HEK293 (cell line): ENCODE results near the gene CRACR2A.

Experiments used
- CTCF ChIA-PET: fragments of 350-600 bp; formaldehyde crosslinking; extraction: SDS; loops from one replicate; lab custom pipeline; 2021; ENCODE audit warnings: antibody characterized with exemption; lab: Yijun Ruan, JAX
- POLR2A ChIA-PET: fragments of 300-600 bp; formaldehyde crosslinking; extraction: SDS; loops from one replicate; lab custom pipeline; 2020; ENCODE audit warnings: antibody characterized with exemption, inconsistent platforms; lab: Yijun Ruan, JAX
- H3K27ac ChIP-seq: fragments of 200-500 bp; sonication (Bioruptor generic); 2 replicates; pipeline ENCODE4 v1.5.1; 2014; ENCODE audit warnings: low read depth, low read length, control low read depth, inconsistent platforms; ENCODE audit errors: extremely low read depth
- H3K36me3 ChIP-seq, 2 experiments: fragments of 200-500 bp in 1 of 2; sonication (Bioruptor generic) in 1 of 2; 1 replicate in 1 of 2; 2 replicates in 1 of 2; pipeline ENCODE4 v1.5.1; 2014 to 2017; ENCODE audit warnings: inconsistent platforms in 2 of 2, low read length in 2 of 2; ENCODE audit not compliant: control insufficient read depth in 2 of 2, insufficient read depth in 1 of 2
- H3K4me1 ChIP-seq: fragments of 200-500 bp; sonication (Bioruptor generic); 2 replicates; pipeline ENCODE4 v1.5.1; 2014; ENCODE audit warnings: mild to moderate bottlenecking, low read length, inconsistent platforms; ENCODE audit not compliant: control insufficient read depth, insufficient read depth
- H3K4me3 ChIP-seq: 2 replicates; pipeline ENCODE4 v1.5.1; 2011; ENCODE audit warnings: low read depth, mild to moderate bottlenecking, control low read depth, low read length, moderate library complexity
- H3K9me3 ChIP-seq: fragments of 200-500 bp; sonication (Bioruptor generic); 2 replicates; pipeline ENCODE4 v1.5.1; 2014; ENCODE audit warnings: low read depth, low read length, inconsistent platforms; ENCODE audit not compliant: control insufficient read depth, insufficient read depth
- BCL11A ChIP-seq: fragments of 450-650 bp; formaldehyde crosslinking; IDR thresholded peaks from 2 replicates; pipeline ENCODE4 v1.5.1; 2016; ENCODE audit warnings: low read depth, missing biosample characterization, missing genetic modification characterization
- SALL2 ChIP-seq: fragments of 450-650 bp; formaldehyde crosslinking; IDR thresholded peaks from 2 replicates; pipeline ENCODE4 v1.5.0; 2017; ENCODE audit warnings: missing biosample characterization, mild to moderate bottlenecking, missing genetic modification characterization, borderline replicate concordance
- SETDB1 ChIP-seq: IDR thresholded peaks from one replicate; pipeline ENCODE4 v1.6.1; 2017; ENCODE audit warnings: mild to moderate bottlenecking, low read length, moderate library complexity, mixed read lengths; ENCODE audit not compliant: insufficient read length
- ZBTB48 ChIP-seq: fragments of 450-650 bp; formaldehyde crosslinking; IDR thresholded peaks from 2 replicates; pipeline ENCODE4 v1.5.1; 2016; ENCODE audit warnings: missing biosample characterization, missing genetic modification characterization
- ZNF157 ChIP-seq: fragments of 450-650 bp; formaldehyde crosslinking; IDR thresholded peaks from 2 replicates; pipeline ENCODE4 v1.5.1; 2016; ENCODE audit warnings: missing biosample characterization, missing genetic modification characterization
- ZNF211 ChIP-seq: fragments of 450-650 bp; formaldehyde crosslinking; IDR thresholded peaks from 2 replicates; pipeline ENCODE4 v1.5.1; 2016; ENCODE audit warnings: low read depth, missing biosample characterization, missing genetic modification characterization
- ZNF335 ChIP-seq: fragments of 450-650 bp; formaldehyde crosslinking; conservative IDR thresholded peaks from 2 replicates; pipeline ENCODE4 v1.5.1; 2016; ENCODE audit warnings: missing biosample characterization, missing genetic modification characterization
- ZNF391 ChIP-seq: fragments of 450-650 bp; formaldehyde crosslinking; IDR thresholded peaks from 2 replicates; pipeline ENCODE4 v1.5.1; 2016; ENCODE audit warnings: low read depth, missing biosample characterization, missing genetic modification characterization, borderline replicate concordance
- ZNF654 ChIP-seq: fragments of 450-650 bp; formaldehyde crosslinking; IDR thresholded peaks from 2 replicates; pipeline ENCODE4 v1.5.1; 2016; ENCODE audit warnings: low read depth, missing biosample characterization, missing genetic modification characterization
- ZNF660 ChIP-seq: fragments of 450-650 bp; IDR thresholded peaks from 2 replicates; pipeline ENCODE4 v1.5.1; 2018; ENCODE audit warnings: missing biosample characterization, mild to moderate bottlenecking, missing genetic modification characterization
- ZNF677 ChIP-seq: fragments of 450-650 bp; IDR thresholded peaks from 2 replicates; pipeline ENCODE4 v1.5.0; 2018; ENCODE audit warnings: missing biosample characterization, mild to moderate bottlenecking, missing genetic modification characterization, moderate library complexity
- ZSCAN30 ChIP-seq: fragments of 450-650 bp; IDR thresholded peaks from 2 replicates; pipeline ENCODE4 v1.5.1; 2018; ENCODE audit warnings: missing biosample characterization, mild to moderate bottlenecking, missing genetic modification characterization, moderate library complexity
- TF ChIP-seq, protein P1 (sequence below): fragments of 450-650 bp; formaldehyde crosslinking; optimal IDR thresholded peaks from 2 replicates; pipeline ENCODE3; 2016; ENCODE audit warnings: missing biosample characterization, mild to moderate bottlenecking, missing genetic modification characterization
- TF ChIP-seq, protein P2 (sequence below): fragments of 450-650 bp; formaldehyde crosslinking; IDR thresholded peaks from 2 replicates; pipeline ENCODE4 v1.5.1; 2017; ENCODE audit warnings: missing biosample characterization, missing genetic modification characterization
- TF ChIP-seq, protein P3 (sequence below): fragments of 450-650 bp; formaldehyde crosslinking; IDR thresholded peaks from 2 replicates; pipeline ENCODE4 v1.5.1; 2016; ENCODE audit warnings: missing biosample characterization, missing genetic modification characterization, borderline replicate concordance
- TF ChIP-seq, protein P4 (sequence below): fragments of 450-650 bp; formaldehyde crosslinking; IDR thresholded peaks from 2 replicates; pipeline ENCODE4 v1.5.1; 2016; ENCODE audit warnings: missing biosample characterization, missing genetic modification characterization, low read depth
- TF ChIP-seq, protein P5 (sequence below): fragments of 450-650 bp; formaldehyde crosslinking; IDR thresholded peaks from 2 replicates; pipeline ENCODE4 v1.5.0; 2017; ENCODE audit warnings: missing biosample characterization, missing genetic modification characterization, borderline replicate concordance
- TF ChIP-seq, protein P6 (sequence below): fragments of 450-650 bp; formaldehyde crosslinking; IDR thresholded peaks from 2 replicates; pipeline ENCODE4 v1.5.1; 2016; ENCODE audit warnings: missing biosample characterization, missing genetic modification characterization

Gene CRACR2A

DNA sequence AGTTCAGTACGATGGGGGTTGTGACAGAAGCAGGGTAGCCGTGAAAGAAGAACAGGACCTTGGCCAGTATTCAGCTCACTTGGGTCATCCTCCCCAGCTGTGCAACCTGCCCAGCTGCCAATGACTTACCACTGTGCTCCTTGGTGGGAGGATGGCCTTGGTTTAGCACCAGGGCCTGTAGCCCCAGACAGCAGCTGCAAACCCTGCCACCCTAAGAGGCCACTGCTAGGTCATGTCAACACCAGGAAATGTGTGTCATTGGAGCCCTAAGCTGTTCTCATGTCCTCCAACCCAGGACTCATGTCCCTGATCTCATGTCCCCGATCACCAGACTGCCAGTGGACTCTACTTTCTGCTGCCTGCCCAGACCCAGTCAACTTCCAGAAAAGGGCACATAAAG, 3.0 kb upstream of the CRACR2A start:
- H3K9me3 ChIP-seq, result no peaks in the 10 kb centered on the region
- ChIA-PET POLR2A (no interaction called here), CTCF (interaction anchor here (0.9 kb wide), 1 partner anchor 11 kb away, joined by 3 read pairs; no protein-coding TSS in a partner anchor)
- no peaks in the 10 kb centered on the region for H3K36me3 ChIP-seq
- no peaks in the 10 kb centered on the region for H3K4me1 ChIP-seq
- no peak overlapping the region for H3K27ac ChIP-seq
- TF ChIP-seq ZNF391 (tag by site-specific recombination) (no peak), ZNF211 (tag by site-specific recombination) (no peak), ZNF660 (tag by site-specific recombination) (no peak), ZSCAN30 (tag by site-specific recombination) (no peak), SETDB1 (no peak), ZNF677 (tag by site-specific recombination) (no peak), BCL11A (tag by site-specific recombination) (no peak)
- TF ChIP-seq, protein P1, sequence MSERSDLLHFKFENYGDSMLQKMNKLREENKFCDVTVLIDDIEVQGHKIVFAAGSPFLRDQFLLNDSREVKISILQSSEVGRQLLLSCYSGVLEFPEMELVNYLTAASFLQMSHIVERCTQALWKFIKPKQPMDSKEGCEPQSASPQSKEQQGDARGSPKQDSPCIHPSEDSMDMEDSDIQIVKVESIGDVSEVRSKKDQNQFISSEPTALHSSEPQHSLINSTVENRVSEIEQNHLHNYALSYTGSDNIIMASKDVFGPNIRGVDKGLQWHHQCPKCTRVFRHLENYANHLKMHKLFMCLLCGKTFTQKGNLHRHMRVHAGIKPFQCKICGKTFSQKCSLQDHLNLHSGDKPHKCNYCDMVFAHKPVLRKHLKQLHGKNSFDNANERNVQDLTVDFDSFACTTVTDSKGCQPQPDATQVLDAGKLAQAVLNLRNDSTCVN, result no peak
- TF ChIP-seq, protein P2, sequence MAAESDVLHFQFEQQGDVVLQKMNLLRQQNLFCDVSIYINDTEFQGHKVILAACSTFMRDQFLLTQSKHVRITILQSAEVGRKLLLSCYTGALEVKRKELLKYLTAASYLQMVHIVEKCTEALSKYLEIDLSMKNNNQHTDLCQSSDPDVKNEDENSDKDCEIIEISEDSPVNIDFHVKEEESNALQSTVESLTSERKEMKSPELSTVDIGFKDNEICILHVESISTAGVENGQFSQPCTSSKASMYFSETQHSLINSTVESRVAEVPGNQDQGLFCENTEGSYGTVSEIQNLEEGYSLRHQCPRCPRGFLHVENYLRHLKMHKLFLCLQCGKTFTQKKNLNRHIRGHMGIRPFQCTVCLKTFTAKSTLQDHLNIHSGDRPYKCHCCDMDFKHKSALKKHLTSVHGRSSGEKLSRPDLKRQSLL (tag by site-specific recombination), result no peak
- TF ChIP-seq, protein P3, sequence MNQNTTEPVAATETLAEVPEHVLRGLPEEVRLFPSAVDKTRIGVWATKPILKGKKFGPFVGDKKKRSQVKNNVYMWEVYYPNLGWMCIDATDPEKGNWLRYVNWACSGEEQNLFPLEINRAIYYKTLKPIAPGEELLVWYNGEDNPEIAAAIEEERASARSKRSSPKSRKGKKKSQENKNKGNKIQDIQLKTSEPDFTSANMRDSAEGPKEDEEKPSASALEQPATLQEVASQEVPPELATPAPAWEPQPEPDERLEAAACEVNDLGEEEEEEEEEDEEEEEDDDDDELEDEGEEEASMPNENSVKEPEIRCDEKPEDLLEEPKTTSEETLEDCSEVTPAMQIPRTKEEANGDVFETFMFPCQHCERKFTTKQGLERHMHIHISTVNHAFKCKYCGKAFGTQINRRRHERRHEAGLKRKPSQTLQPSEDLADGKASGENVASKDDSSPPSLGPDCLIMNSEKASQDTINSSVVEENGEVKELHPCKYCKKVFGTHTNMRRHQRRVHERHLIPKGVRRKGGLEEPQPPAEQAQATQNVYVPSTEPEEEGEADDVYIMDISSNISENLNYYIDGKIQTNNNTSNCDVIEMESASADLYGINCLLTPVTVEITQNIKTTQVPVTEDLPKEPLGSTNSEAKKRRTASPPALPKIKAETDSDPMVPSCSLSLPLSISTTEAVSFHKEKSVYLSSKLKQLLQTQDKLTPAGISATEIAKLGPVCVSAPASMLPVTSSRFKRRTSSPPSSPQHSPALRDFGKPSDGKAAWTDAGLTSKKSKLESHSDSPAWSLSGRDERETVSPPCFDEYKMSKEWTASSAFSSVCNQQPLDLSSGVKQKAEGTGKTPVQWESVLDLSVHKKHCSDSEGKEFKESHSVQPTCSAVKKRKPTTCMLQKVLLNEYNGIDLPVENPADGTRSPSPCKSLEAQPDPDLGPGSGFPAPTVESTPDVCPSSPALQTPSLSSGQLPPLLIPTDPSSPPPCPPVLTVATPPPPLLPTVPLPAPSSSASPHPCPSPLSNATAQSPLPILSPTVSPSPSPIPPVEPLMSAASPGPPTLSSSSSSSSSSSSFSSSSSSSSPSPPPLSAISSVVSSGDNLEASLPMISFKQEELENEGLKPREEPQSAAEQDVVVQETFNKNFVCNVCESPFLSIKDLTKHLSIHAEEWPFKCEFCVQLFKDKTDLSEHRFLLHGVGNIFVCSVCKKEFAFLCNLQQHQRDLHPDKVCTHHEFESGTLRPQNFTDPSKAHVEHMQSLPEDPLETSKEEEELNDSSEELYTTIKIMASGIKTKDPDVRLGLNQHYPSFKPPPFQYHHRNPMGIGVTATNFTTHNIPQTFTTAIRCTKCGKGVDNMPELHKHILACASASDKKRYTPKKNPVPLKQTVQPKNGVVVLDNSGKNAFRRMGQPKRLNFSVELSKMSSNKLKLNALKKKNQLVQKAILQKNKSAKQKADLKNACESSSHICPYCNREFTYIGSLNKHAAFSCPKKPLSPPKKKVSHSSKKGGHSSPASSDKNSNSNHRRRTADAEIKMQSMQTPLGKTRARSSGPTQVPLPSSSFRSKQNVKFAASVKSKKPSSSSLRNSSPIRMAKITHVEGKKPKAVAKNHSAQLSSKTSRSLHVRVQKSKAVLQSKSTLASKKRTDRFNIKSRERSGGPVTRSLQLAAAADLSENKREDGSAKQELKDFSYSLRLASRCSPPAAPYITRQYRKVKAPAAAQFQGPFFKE (tag by site-specific recombination), result no peak
- TF ChIP-seq, protein P4, sequence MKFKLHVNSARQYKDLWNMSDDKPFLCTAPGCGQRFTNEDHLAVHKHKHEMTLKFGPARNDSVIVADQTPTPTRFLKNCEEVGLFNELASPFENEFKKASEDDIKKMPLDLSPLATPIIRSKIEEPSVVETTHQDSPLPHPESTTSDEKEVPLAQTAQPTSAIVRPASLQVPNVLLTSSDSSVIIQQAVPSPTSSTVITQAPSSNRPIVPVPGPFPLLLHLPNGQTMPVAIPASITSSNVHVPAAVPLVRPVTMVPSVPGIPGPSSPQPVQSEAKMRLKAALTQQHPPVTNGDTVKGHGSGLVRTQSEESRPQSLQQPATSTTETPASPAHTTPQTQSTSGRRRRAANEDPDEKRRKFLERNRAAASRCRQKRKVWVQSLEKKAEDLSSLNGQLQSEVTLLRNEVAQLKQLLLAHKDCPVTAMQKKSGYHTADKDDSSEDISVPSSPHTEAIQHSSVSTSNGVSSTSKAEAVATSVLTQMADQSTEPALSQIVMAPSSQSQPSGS (tag by site-specific recombination), result no peak
- no peak overlapping the region for H3K4me3 ChIP-seq

DNA sequence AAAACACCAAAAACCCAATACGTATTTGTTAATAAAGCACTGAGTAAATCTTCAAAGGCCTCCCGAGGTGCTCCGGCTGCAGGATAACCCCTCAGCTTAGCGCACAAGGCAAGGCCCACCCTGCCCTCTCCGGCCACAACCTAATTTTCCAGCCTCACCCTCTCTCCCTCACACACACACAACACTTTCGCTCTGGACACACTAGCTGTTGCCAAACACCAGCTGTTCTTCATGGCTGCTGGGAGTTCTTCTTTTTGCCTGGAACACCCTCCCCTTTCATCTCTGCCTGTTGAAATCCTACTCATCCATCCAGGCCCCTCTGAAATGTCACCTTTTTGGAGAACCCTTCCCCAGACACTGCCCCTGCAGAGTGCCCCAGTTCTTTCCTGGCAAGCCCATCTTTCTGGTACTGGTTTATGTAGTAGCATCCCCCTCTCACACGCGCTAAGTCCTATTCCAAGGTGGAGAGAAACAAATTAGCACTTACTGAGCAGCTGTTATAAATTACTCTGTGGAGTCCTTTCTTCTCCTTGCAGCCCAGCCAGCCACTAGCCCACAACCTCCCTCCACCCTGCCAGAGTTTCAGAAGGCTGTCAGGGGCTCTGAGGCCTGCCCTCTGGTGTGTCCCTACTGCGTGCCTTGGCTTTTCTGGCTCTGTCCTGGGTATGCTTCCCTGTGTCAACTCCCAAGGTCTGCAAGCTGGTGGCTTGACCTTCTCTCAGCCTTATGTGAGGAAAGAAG, 805 bp upstream of the CRACR2A start:
- CTCF ChIA-PET, result interaction anchor here (0.7 to 1.0 kb wide), 3 partner anchors 52 to 277 kb away, joined by 3 to 4 read pairs (median 3); no protein-coding TSS in a partner anchor
- POLR2A ChIA-PET, result no interaction called here
- no peaks in the 10 kb centered on the region for H3K36me3 ChIP-seq
- H3K27ac ChIP-seq, result no peak overlapping the region
- H3K9me3 ChIP-seq, result no peaks in the 10 kb centered on the region
- H3K4me1 ChIP-seq, result no peaks in the 10 kb centered on the region
- H3K4me3 ChIP-seq, result no peak overlapping the region
- TF ChIP-seq, protein P5, sequence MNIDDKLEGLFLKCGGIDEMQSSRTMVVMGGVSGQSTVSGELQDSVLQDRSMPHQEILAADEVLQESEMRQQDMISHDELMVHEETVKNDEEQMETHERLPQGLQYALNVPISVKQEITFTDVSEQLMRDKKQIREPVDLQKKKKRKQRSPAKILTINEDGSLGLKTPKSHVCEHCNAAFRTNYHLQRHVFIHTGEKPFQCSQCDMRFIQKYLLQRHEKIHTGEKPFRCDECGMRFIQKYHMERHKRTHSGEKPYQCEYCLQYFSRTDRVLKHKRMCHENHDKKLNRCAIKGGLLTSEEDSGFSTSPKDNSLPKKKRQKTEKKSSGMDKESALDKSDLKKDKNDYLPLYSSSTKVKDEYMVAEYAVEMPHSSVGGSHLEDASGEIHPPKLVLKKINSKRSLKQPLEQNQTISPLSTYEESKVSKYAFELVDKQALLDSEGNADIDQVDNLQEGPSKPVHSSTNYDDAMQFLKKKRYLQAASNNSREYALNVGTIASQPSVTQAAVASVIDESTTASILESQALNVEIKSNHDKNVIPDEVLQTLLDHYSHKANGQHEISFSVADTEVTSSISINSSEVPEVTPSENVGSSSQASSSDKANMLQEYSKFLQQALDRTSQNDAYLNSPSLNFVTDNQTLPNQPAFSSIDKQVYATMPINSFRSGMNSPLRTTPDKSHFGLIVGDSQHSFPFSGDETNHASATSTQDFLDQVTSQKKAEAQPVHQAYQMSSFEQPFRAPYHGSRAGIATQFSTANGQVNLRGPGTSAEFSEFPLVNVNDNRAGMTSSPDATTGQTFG (tag by site-specific recombination), result no peak
- TF ChIP-seq ZNF335 (no peak), SALL2 (tag by site-specific recombination) (no peak), ZNF157 (no peak), ZNF654 (no peak), ZBTB48 (tag by site-specific recombination) (no peak), ZNF677 (tag by site-specific recombination) (no peak)
- TF ChIP-seq, protein P6, sequence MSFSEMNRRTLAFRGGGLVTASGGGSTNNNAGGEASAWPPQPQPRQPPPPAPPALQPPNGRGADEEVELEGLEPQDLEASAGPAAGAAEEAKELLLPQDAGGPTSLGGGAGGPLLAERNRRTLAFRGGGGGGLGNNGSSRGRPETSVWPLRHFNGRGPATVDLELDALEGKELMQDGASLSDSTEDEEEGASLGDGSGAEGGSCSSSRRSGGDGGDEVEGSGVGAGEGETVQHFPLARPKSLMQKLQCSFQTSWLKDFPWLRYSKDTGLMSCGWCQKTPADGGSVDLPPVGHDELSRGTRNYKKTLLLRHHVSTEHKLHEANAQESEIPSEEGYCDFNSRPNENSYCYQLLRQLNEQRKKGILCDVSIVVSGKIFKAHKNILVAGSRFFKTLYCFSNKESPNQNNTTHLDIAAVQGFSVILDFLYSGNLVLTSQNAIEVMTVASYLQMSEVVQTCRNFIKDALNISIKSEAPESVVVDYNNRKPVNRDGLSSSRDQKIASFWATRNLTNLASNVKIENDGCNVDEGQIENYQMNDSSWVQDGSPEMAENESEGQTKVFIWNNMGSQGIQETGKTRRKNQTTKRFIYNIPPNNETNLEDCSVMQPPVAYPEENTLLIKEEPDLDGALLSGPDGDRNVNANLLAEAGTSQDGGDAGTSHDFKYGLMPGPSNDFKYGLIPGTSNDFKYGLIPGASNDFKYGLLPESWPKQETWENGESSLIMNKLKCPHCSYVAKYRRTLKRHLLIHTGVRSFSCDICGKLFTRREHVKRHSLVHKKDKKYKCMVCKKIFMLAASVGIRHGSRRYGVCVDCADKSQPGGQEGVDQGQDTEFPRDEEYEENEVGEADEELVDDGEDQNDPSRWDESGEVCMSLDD (tag by site-specific recombination), result no peak
